Adrenal gland (tissue), 5 donors: ENCODE measurements around the gene RALY.

Source experiments
- CTCF ChIP-seq, 6 experiments: fragments of 450-650 bp in 4 of 6; fragments of 200-600 bp in 2 of 6; sonication (generic) in 1 of 6; IDR thresholded peaks; 1 replicate in 5 of 6; 2 replicates in 1 of 6; pipeline versions ENCODE4 v1.5.1 to v1.8.0; 2016 to 2021; ENCODE audit warnings: antibody characterized with exemption in 6 of 6, mild to moderate bottlenecking in 2 of 6, moderate library complexity in 1 of 6
- POLR2A ChIP-seq, 2 donors: fragments of 450-650 bp; IDR thresholded peaks; one replicate each; pipeline ENCODE4 v1.6.1; 2017; ENCODE audit warnings: antibody characterized with exemption in 2 of 2, mild to moderate bottlenecking in 2 of 2, moderate library complexity in 1 of 2
- donor health status: DM: no; HTN: no; CAD: no.

DNA sequence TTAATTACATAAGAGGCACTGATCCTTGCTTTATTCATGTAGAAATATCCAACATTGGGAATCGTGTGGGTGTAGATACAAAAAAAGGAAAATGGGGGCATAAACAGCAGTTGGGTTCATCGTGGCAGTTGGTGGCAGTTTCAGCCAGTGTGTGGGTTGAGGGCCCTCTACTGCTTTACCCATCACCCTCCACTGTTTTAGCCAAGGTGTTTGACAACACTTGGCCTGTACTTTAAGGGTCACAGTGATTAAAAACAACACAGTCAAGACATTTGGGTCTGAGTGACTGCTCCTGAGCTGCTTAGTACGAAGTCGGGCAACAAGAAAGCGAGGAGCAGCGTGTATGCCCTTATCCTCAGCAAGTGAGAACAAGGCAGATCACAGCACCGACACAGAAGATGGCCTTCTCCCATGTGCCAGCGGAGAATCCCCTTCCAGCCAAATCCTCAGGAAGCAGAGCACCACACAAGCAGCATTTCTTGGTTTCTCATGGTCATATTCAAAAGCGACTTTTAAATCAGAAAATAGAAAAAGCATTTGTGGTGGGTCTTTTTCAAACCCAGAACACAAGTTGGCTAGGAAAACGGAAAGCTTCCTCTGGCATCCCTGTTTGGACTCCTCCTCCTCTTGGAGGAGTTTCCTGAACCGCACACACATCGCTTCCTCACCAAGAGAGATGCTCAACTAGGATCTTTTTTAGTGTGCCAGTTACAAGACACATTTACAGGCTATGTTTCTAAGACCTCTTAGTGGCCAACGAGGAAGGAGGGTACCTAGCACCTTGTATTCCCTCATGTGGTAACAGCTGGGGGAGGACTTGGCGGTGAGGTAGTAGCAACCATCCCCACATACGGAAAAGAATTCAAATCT, 94.8 kb downstream of the RALY start:
- TF ChIP-seq CTCF (IDR thresholded peaks at IDR 0.05) (no peak), POLR2A (IDR thresholded peaks at IDR 0.05) (no peak)
